GM12878 (cell line): ENCODE measurements around the gene RASAL2. TPM values are rescaled to one million over a fixed set of nuclear protein-coding genes. Genes with fewer than 3 reads are reported as not detected.
A peak's percentile ranks its signal among the peaks of the same experiment; 100 is the strongest.

ENCODE experiments used
- BACH1 ChIP-seq: fragments of 450-650 bp; IDR thresholded peaks from 2 replicates; pipeline ENCODE4 v1.6.1; 2017; ENCODE audit warnings: mild to moderate bottlenecking, borderline replicate concordance
- CBX5 ChIP-seq: sonication (generic); IDR thresholded peaks from 2 replicates; pipeline ENCODE4 v1.6.1; 2016; ENCODE audit warnings: low read depth, moderate library complexity, mild to moderate bottlenecking, inconsistent platforms
- CREM ChIP-seq: IDR thresholded peaks from 2 replicates; pipeline ENCODE4 v1.6.1; 2014; ENCODE audit warnings: antibody characterized with exemption, low read depth
- IKZF1 ChIP-seq: fragments of 450-650 bp; conservative IDR thresholded peaks from 2 replicates; pipeline ENCODE4 v1.6.1; 2017; ENCODE audit warnings: antibody characterized with exemption, mild to moderate bottlenecking
- POLR2A ChIP-seq: IDR thresholded peaks from 2 replicates; pipeline ENCODE4 v1.6.1; 2011; ENCODE audit warnings: low read depth, mild to moderate bottlenecking, low read length
- SKIL ChIP-seq: fragments of 450-650 bp; IDR thresholded peaks from 2 replicates; pipeline ENCODE4 v1.6.1; 2017; ENCODE audit warnings: mild to moderate bottlenecking, low read depth, inconsistent platforms; ENCODE audit not compliant: poor library complexity, severe bottlenecking
- SREBF2 ChIP-seq: IDR thresholded peaks from 2 replicates; pipeline ENCODE4 v1.6.1; 2012; ENCODE audit warnings: mild to moderate bottlenecking, low read length
- SRF ChIP-seq, 2 experiments: IDR thresholded peaks; 2 replicates each; pipeline ENCODE4 v1.6.1; 2011; ENCODE audit warnings: low read depth in 2 of 2, low read length in 2 of 2, mild to moderate bottlenecking in 1 of 2, moderate library complexity in 1 of 2
- ZBTB40 ChIP-seq: fragments of 450-650 bp; IDR thresholded peaks from 2 replicates; pipeline ENCODE4 v1.6.1; 2016; ENCODE audit warnings: mild to moderate bottlenecking, moderate library complexity, borderline replicate concordance
- polyA plus RNA-seq, 11 experiments: library from polyadenylated mRNA; depleted of rRNA in 4 of 11; unstranded in 6 of 11; stranded (reverse) in 5 of 11; fragments of >200 nt; fragmentation: Nextera tagmentation in 4 of 11; fragmentation: Illumina TruSeq in 1 of 11; extraction: Ambion mirVana in 4 of 11; extraction: Trizol in 1 of 11; gene quantifications; 1 replicate in 1 of 11; 2 replicates in 10 of 11; pipeline versions ENCODE4 v1.2.1 to v1.2.3, GENCODE V29; 2011 to 2016; ENCODE audit warnings: inconsistent platforms in 2 of 11, missing spikeins in 2 of 11, low read depth in 1 of 11
- total RNA-seq, 4 experiments: library from RNA; depleted of rRNA in 3 of 4; stranded (reverse); fragments of >200 nt in 3 of 4; fragmentation: Illumina TruSeq in 1 of 4; extraction: Trizol in 1 of 4; gene quantifications; 2 replicates each; pipeline versions ENCODE4 v1.2.1 to v1.2.3, GENCODE V29; 2013 to 2021
- TF ChIP-seq, protein P1 (sequence below): fragments of 450-650 bp; IDR thresholded peaks from 2 replicates; pipeline ENCODE4 v1.6.1; 2017; ENCODE audit warnings: borderline replicate concordance
- TF ChIP-seq, protein P2 (sequence below): fragments of 450-650 bp; IDR thresholded peaks from 2 replicates; pipeline ENCODE4 v1.6.1; 2017; ENCODE audit warnings: antibody characterized with exemption, mild to moderate bottlenecking, moderate library complexity
- TF ChIP-seq, protein P3 (sequence below): fragments of 450-650 bp; formaldehyde crosslinking; IDR thresholded peaks from 2 replicates; pipeline ENCODE4 v1.4.0; 2022; ENCODE audit warnings: mild to moderate bottlenecking, moderate library complexity

Gene RASAL2
- total and polyA plus RNA-seq, 10 of the 15 experiments (the other 5 are each of a cell fraction or from before 2014, with no cell fraction given), result 0.02 to 6.9 (median 0.17) TPM; not detected in 1

DNA sequence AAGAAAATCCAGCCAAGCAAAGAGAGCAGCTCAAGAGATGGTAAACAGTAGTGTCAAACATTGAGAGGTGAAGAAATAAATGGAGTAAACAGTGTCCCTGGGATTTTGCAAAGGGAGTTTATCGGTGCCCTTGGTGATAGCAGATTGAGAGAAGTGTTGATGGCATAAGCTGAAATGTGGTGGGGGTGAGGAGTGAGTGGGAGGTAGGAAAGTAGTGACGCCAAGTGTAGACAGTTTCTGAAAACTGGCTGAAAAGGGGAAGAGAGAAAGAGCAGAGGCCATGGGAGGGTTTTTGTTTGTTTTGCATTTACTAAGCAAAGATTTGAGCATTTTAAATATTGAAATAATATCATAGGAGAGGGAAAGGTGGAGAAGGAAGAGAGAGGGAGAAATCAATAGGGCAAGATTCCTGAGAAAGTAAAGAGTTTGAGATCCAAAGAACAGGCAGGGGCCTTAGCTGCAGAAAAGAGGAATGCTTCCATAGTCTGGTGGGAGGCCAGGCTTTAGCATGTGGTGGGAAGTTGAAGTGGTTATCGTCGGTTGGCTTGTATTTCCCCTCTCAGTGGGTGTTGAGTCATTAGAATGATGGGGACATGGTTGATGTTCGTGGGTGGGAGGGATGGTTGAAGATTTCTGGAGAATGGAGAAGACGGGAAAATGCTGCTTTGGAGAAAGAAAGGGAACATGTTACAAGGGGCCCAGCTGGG, 26.8 kb upstream of the RASAL2 start (continued):
- TF ChIP-seq ZBTB40, result no peak
- no peak for TF ChIP-seq SREBF2
- peak; percentile 70 for TF ChIP-seq SKIL
- TF ChIP-seq CREM, result peak; percentile 67
- TF ChIP-seq, protein P1, sequence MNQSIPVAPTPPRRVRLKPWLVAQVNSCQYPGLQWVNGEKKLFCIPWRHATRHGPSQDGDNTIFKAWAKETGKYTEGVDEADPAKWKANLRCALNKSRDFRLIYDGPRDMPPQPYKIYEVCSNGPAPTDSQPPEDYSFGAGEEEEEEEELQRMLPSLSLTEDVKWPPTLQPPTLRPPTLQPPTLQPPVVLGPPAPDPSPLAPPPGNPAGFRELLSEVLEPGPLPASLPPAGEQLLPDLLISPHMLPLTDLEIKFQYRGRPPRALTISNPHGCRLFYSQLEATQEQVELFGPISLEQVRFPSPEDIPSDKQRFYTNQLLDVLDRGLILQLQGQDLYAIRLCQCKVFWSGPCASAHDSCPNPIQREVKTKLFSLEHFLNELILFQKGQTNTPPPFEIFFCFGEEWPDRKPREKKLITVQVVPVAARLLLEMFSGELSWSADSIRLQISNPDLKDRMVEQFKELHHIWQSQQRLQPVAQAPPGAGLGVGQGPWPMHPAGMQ, result no peak
- TF ChIP-seq CBX5, result no peak
- no peak for TF ChIP-seq SRF (IDR thresholded peaks at IDR 0.05; ENCODE audit: low read depth in 2 of 2, low read length in 2 of 2)
- TF ChIP-seq IKZF1, result peak; percentile 95
- TF ChIP-seq BACH1, result peak; percentile 18; the same call in 1 of the 2 replicates
- TF ChIP-seq, protein P2, sequence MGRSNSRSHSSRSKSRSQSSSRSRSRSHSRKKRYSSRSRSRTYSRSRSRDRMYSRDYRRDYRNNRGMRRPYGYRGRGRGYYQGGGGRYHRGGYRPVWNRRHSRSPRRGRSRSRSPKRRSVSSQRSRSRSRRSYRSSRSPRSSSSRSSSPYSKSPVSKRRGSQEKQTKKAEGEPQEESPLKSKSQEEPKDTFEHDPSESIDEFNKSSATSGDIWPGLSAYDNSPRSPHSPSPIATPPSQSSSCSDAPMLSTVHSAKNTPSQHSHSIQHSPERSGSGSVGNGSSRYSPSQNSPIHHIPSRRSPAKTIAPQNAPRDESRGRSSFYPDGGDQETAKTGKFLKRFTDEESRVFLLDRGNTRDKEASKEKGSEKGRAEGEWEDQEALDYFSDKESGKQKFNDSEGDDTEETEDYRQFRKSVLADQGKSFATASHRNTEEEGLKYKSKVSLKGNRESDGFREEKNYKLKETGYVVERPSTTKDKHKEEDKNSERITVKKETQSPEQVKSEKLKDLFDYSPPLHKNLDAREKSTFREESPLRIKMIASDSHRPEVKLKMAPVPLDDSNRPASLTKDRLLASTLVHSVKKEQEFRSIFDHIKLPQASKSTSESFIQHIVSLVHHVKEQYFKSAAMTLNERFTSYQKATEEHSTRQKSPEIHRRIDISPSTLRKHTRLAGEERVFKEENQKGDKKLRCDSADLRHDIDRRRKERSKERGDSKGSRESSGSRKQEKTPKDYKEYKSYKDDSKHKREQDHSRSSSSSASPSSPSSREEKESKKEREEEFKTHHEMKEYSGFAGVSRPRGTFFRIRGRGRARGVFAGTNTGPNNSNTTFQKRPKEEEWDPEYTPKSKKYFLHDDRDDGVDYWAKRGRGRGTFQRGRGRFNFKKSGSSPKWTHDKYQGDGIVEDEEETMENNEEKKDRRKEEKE, result no peak
- TF ChIP-seq POLR2A, result no peak
- TF ChIP-seq, protein P3, sequence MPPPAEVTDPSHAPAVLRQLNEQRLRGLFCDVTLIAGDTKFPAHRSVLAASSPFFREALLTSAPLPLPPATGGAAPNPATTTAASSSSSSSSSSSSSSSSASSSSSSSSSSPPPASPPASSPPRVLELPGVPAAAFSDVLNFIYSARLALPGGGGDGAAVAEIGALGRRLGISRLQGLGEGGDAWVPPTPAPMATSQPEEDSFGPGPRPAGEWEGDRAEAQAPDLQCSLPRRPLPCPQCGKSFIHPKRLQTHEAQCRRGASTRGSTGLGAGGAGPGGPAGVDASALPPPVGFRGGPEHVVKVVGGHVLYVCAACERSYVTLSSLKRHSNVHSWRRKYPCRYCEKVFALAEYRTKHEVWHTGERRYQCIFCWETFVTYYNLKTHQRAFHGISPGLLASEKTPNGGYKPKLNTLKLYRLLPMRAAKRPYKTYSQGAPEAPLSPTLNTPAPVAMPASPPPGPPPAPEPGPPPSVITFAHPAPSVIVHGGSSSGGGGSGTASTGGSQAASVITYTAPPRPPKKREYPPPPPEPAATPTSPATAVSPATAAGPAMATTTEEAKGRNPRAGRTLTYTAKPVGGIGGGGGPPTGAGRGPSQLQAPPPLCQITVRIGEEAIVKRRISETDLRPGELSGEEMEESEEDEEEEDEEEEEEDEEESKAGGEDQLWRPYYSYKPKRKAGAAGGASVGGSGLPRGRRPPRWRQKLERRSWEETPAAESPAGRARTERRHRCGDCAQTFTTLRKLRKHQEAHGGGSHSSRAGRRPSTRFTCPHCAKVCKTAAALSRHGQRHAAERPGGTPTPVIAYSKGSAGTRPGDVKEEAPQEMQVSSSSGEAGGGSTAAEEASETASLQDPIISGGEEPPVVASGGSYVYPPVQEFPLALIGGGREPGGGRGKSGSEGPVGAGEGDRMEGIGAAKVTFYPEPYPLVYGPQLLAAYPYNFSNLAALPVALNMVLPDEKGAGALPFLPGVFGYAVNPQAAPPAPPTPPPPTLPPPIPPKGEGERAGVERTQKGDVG (CRISPR knock-in tag), result no peak
